ENCODE data around the gene KLHDC3.

Gene KLHDC3, protein sequence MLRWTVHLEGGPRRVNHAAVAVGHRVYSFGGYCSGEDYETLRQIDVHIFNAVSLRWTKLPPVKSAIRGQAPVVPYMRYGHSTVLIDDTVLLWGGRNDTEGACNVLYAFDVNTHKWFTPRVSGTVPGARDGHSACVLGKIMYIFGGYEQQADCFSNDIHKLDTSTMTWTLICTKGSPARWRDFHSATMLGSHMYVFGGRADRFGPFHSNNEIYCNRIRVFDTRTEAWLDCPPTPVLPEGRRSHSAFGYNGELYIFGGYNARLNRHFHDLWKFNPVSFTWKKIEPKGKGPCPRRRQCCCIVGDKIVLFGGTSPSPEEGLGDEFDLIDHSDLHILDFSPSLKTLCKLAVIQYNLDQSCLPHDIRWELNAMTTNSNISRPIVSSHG

DNA sequence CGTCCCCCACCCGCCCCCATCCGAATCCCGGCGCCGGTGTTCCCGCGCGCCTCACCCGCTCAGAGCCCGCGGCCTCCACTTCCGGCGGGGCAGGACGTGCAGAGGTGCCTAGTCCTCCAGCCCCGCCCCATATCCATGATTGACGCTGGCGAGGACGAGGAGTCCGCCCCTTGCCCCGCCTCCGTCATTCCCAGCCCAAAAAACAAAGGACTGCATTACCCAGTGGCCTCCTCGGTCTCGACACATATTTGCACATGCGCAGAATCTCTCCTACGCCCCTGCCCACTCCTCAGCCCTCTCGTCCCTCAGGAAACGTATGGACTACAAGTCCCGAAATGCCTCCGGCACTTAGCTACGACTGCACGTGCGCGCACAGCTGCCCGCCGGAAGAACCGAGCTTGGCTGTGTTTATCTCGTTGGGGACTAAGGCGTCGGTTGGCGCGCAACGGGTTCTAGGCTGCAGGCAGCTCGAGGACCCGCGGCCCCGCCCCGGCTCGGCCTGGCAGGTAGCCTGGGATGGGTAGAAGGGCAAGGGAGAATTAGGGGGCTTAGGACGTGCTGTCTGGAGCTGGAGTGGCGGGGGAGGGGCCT, at the start of gene KLHDC3, which contains the start of gene MEA1:
Gene KLHDC3 (plus strand): TSS at position 407 of the 591 bp plus-strand sequence. CDS start 2,944 bp downstream, outside the sequence.
Gene MEA1 (minus strand): TSS at position 104 of the 591 bp plus-strand sequence. CDS start 133 bp downstream, outside the sequence.
- H3K4me3 ChIP-seq (ENCODE audit: low read depth, low read length) = peak within 1 kb of the TSS; percentile 96
- DNase-seq (ENCODE audit: low read depth) = peak; percentile 100
- TF ChIP-seq, protein P1, sequence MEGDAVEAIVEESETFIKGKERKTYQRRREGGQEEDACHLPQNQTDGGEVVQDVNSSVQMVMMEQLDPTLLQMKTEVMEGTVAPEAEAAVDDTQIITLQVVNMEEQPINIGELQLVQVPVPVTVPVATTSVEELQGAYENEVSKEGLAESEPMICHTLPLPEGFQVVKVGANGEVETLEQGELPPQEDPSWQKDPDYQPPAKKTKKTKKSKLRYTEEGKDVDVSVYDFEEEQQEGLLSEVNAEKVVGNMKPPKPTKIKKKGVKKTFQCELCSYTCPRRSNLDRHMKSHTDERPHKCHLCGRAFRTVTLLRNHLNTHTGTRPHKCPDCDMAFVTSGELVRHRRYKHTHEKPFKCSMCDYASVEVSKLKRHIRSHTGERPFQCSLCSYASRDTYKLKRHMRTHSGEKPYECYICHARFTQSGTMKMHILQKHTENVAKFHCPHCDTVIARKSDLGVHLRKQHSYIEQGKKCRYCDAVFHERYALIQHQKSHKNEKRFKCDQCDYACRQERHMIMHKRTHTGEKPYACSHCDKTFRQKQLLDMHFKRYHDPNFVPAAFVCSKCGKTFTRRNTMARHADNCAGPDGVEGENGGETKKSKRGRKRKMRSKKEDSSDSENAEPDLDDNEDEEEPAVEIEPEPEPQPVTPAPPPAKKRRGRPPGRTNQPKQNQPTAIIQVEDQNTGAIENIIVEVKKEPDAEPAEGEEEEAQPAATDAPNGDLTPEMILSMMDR (conservative IDR thresholded peaks at IDR 0.05; ENCODE audit: low read depth, low read length) = no peak

DNA sequence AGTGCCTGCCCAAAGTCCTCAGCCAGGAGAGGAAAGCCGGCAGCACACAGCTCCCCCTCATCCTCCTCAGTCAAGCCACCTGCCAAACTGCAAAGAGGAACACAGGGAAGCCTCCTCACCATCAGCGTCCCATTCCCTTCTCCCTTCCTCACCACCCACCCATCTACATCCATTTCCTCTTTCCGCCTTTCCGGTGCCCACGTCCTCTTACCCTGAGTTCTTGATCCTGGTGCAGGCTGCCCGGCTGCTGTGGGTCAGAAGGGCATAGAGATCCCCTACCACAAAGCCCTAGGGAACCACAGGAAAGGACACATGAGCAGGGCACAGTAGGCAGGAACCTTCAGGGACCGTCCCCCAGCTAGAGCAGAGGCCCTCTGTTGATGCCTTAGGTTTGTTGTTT, 47.5 kb upstream of the KLHDC3 start:
- H3K4me3 ChIP-seq (ENCODE audit: low read depth, low read length) = no peak overlapping the region
- TF ChIP-seq, protein P1 (conservative IDR thresholded peaks at IDR 0.05; ENCODE audit: low read depth, low read length) = no peak
- DNase-seq (ENCODE audit: low read depth) = no peak

DNA sequence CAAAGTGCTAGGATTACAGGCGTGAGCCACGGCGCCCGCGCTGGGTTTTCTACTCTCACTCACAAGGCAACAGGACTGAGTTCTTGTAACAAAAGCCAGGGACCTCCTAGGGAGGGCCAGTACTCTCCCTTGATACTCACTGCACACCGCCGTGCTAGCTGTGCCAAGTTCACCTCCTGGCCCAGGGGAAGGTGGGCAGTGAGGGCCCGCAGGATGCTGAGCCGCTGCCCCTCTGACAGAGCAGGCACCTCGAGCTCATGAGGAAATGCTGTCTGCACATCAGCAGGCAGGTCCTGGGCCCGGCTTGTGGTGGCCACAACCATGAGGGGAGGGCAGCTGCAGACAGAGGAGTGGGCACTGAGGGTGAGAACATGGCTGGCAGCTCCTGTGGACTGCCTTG, 46.8 kb upstream of the KLHDC3 start:
- H3K4me3 ChIP-seq (ENCODE audit: low read depth, low read length) = no peak overlapping the region
- TF ChIP-seq, protein P1 (conservative IDR thresholded peaks at IDR 0.05; ENCODE audit: low read depth, low read length) = no peak
- DNase-seq (ENCODE audit: low read depth) = no peak

DNA sequence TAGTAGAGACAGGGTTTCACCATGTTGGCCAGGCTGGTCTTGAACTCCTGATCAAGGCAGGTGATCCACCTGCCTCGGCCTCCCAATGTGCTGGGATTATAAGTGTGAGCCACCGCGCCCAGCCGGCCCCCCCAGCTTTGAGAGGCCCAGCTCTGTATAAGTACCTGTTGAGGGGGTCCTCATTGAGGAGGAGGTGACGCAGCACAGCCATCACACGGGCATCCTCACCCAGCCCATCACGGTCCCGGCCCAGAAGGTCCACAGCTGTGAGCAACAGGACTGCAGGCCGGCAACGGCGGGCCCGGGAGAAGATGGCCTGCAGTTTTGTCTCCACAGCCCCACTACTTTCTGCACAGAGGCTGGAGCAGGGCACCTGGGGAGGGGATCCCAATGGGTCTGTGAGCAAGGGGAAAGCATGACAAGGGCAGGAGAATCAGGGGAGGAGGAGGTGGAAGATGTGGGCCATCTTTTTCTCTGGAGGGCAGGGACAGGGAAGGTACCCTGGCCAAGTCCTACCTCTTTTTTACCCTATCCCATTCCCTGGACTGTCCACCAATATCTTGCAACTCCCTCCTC, 45.8 kb upstream of the KLHDC3 start:
- no peak overlapping the region for H3K4me3 ChIP-seq (ENCODE audit: low read depth, low read length)
- no peak for DNase-seq (ENCODE audit: low read depth)
- TF ChIP-seq, protein P1 (conservative IDR thresholded peaks at IDR 0.05; ENCODE audit: low read depth, low read length) = no peak

DNA sequence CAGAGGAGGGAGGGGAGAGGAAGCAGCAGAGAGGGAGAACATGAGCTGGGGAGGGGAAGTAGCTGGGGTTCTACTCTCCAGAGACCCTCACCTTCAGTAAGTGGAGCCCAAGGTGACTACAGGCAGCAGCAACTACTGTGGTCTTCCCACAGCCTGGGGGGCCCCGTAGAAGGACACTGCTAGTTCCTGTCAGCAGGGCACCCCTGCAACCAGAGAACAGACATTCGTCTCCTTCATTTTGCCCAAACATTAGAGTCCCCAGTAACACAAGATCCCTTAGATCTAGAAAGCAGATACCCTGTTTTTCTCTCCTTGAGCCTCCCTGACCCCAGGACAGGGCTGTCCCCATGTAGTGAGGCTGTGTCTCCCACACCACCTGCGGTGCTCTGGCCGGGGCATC, 45.3 kb upstream of the KLHDC3 start:
- no peak overlapping the region for H3K4me3 ChIP-seq (ENCODE audit: low read depth, low read length)
- DNase-seq (ENCODE audit: low read depth) = no peak
- TF ChIP-seq, protein P1 (conservative IDR thresholded peaks at IDR 0.05; ENCODE audit: low read depth, low read length) = no peak

DNA sequence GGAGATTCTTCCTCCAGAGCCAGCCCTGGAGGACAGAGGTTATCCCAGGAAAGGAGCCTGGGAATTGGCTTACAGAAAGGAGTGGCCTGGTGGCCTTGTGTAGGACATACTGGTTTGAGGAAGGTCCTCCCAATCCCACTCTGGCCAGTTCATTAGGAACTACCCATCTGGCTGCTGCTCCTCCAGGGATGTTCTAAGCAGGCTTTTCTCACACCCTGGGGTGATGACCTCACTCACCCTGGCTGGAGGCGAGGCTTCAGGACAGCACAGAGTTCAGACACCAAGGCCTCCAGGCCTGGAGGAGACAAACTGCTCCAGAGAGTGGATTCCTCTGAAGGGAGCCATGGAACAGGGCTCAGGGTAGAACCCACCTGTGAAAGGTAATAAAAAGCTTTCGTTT, 44.6 kb upstream of the KLHDC3 start:
- no peak overlapping the region for H3K4me3 ChIP-seq (ENCODE audit: low read depth, low read length)
- TF ChIP-seq, protein P1 (conservative IDR thresholded peaks at IDR 0.05; ENCODE audit: low read depth, low read length) = no peak

More for the DNA sequence above, 44.6 kb upstream of the KLHDC3 start:
- no peak for DNase-seq (ENCODE audit: low read depth)
